GM18511 (cell line): ENCODE data around the gene NOTCH2.
A peak's percentile ranks its signal among the peaks of the same experiment; 100 is the strongest.
"Not testable (repeated sequence)": the region's sequence is repeated elsewhere in the genome, so short reads cannot be mapped to it uniquely, and the experiment has no call there.

Experiments used
- ATAC-seq: cut with Tn5 transposase; IDR thresholded peaks from one replicate; pipeline ENCODE4 v1.9.1; 2021; ENCODE audit warnings: mild to moderate bottlenecking, moderate library complexity; ENCODE audit not compliant: unreplicated experiment

The NOTCH2 gene

DNA sequence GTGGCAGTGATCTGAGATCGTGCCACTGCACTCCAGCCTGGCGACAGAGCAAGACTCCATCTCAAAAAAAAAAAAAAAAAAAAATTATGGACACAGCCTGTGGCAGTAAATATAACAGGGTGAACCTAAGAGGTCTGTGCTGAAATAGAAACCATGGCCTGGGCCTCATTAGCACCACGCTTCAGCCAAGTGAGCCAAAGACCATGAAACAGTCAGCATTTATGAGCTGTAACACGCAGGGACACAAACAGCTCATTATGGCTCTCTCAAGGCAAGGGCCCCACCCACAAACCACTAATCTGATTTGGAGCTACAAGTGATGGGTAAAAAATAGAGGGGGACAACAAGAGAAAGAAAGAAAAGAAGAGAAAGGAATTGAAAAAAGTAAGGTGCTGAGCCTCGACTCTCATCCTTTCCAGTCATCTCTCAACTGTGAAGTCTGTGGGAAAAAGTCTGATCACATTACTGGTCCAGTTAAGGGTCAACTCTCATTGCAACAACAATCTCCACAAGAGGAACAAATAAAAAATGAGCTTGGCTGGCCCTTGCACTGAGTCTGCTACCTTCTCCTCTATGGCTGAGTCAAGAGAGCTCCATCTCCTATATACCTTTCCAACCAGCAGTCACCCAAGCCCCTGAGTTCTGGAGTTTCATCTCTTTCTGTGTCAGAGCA is 93.7 kb downstream of the NOTCH2 start:
- not testable (repeated sequence) for ATAC-seq

DNA sequence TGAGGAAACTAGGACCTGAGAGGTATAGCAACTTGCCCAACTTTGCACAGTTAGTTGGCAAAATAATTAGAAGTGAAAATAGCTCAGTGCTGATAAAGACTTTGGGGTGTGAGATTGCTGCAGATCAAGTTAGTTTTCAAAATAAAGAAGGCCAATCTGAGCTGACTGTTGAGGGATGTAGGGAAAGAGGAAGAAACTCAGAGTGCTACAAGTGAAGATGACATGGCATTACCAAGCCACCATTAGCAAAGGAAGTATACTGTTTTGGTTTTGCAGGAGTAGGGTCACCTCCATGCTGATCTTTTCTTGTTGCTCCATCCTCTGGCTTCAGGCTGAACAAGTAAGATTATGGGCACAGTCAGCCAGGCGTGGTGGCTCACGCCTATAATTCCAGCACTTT is 94.5 kb downstream of the NOTCH2 start:
- ATAC-seq = no peak

DNA sequence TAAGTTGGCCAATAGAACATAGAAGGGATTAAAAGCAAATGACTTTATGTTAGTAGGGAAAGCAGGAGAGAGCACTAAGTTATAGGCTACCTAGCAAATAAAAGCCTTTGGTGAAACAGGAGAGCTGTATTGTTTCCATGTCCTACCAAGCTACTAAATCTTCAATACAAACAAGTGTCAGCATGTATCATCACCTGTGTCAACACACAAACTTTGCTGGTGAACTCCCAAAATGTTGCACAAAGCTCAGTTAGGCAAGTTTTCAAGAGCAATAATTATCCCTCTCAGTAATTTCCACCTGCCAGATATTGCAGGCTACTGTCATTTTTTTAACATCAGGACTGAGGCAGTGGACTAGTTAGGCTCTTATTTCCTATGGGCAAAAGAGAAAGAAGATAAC is 95.4 kb downstream of the NOTCH2 start:
- no peak for ATAC-seq

DNA sequence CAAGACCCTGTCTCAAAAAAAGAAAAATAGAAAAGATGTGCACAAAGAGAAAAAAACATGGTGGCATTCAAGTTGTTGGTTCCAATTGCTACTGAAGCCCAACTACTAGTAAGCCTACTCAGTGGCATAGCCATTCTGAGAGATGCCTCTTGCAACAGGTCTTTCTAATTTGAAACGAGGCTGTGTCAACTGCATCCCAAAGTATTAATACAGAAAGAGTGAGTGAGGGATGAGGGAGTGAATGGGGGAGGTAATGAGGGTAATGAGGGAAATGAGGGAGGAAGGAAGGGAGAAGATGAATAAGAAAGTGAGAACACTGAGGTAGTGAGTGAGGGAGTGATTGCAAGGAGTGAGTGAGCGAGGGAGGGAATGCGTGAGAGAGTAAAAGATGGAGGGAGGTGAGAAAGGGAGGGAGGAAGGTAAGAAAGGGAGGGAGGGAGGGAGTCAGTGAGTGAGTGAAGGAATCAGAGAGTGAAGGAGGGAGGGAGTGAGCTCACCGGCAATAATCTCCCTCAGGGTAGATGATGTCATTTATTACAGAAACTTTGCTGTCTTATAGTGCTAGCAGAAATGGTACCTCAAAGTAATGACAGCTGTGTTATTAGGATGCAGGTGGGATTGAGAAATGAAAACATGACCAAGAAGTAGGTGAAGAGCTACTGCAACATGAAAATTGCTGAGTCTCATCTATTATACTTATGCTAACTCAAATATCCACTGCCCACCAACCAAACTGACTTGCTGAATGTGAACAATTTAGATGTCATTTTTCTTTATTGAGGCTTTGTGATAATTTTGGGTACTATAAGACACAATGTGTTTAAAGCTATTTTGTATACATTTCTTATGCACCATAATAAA is 97.5 kb downstream of the NOTCH2 start:
- no peak for ATAC-seq

DNA sequence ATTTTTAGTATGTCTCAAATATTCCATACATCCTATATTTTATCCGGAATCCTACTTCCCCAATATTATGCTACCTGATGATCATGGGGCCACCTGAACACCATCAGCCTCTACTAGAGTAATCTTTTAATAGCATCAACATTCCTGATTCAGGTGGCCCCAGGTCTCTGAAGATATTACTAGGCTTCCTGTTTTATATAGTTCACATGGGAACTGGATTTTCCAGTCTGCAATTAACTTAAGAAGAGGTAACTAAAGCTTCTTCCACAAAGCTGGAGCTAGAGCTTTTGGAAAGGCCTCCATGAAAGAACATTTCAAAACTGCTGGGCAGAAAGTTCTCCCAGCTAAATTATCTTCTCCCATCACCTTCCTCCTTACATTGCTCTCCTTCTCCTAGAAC is 100.9 kb downstream of the NOTCH2 start:
- ATAC-seq = no peak

DNA sequence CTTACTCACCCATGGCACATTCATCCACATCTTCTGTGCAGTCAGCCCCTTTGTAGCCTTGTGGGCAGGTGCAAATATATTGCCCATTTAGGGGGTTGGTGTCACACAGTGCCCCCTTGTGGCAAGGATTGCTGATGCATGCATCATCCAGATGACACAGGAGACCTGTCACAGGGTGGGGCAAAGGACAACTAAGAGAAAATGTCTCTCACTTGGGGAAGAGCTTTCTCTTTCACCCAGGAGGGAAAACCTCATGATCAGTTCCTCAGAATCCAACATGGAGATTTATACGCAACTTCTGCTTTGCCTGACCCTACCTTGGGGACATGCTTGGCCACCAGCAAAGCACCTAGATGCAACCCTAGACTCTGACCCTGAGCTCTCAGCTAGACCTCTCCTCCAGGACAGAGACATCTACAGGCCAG is 101.4 kb downstream of the NOTCH2 start:
- peak; percentile 89 for ATAC-seq

DNA sequence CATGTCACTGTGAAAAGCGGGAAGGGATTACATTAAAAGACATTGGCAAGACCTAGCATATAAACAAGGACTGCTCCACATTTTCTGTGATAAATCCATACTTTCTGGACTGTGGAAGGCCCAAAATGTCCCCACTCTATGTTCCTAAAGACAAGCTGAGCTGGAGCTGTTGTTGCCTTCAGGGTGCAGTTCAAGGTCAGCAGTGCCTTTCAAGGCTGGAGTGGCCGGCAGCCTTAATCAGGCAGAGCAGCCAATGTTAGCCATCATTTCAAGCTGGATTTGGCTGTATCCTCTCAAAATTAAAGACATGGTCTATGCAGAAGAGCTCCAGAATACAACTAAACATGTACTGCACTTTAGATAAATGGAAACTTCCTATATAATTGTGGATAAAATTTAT is 102.8 kb downstream of the NOTCH2 start:
- ATAC-seq = no peak

DNA sequence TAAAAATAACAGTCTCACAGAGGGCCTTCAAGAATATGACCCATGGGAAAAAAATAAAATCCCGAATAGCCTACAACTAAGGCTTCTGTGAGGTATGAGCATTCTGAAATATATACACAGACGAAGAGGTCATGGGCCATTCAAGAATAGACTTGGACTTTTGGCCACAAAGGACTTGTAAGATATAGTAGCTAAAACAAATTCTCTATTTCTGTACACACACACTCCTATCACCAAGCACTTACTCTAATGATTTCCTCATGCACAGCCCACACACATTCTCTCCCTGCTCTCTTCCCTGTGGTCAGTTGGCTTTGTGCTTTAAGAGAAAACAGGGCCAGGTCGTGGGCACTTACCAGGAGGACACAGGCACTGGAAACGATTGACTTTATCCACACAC is 103.4 kb downstream of the NOTCH2 start:
- ATAC-seq = no peak

DNA sequence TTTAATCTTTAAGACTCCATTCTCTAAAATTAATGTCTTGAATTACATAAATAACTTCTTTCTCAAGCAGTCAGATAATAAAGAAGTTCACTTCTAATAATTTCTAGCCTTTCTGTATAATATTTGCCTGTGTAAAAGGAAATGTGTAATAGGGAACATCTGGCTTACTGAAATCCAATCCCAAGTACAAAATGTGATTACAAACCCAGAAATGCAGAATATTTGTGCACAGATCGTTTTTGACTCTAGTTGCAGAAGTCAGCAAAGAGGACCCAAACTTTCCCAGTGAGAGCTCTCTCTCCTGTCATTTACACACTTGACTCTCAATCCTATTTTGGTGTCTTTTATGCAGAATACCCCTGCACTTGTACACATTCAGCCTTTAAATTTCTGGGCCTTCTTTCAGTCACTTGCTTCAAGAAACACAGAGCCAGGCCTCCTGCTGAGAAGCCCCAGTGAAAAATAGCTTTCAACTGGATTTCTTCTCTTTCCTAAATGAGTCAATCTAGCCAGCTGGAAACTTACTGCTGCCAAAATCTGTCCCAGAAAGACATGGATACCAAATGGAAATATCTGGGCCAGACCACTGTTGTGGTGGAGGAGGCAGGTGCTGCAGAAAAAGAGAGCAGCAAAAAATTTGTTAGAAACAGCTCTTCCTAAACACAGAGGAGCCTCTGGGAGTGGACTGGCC is 104.6 kb downstream of the NOTCH2 start:
- ATAC-seq = no peak

DNA sequence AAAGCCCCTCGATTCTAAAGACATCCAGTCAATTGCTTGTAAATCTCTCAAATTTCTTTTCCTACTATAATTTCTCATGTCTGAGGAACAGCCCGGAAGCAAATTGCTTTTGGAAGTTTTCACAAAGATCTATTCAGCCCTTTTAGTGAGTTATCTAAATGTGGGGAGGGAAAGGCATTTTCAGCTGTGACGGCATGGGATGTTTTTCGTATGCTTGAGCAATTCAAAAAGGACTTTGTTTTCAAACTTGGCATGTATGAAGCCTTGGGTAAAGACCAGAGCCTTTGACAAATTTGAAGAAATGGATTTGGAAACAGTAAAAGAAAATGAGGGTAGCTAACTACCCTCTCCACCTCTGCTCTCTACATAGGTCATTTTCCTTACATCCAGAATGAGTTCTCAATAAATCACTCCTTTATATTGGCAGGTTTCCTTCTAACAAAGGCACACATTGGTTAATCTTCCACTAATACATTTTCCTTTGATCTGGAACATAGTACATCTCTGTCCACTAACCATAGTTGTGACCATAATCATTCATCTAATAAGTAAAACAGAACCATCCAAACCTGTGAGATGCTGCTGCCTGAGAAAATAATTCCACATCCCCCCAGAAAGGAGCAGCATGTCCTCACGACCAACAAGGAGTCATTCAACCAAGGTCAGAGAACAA is 107.0 kb downstream of the NOTCH2 start:
- ATAC-seq = no peak

DNA sequence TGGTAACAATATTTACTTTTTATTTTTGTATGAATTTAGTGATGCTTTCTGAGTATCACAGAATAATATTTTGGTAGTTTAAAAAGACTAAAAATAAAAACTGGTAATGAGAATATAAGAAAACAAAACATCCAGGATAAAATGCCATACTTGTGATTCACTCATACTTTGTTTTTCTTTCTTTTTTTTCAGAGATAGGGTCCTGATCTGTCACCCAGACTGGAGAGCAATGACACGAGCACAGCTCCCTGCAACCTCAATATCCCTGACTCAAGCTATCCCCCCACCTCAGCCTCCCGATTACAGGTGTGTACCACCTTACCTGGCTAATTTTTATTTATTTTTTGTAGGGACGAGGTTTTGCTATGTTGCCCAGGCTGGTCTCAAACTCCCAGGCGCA is 109.0 kb downstream of the NOTCH2 start:
- ATAC-seq = no peak

DNA sequence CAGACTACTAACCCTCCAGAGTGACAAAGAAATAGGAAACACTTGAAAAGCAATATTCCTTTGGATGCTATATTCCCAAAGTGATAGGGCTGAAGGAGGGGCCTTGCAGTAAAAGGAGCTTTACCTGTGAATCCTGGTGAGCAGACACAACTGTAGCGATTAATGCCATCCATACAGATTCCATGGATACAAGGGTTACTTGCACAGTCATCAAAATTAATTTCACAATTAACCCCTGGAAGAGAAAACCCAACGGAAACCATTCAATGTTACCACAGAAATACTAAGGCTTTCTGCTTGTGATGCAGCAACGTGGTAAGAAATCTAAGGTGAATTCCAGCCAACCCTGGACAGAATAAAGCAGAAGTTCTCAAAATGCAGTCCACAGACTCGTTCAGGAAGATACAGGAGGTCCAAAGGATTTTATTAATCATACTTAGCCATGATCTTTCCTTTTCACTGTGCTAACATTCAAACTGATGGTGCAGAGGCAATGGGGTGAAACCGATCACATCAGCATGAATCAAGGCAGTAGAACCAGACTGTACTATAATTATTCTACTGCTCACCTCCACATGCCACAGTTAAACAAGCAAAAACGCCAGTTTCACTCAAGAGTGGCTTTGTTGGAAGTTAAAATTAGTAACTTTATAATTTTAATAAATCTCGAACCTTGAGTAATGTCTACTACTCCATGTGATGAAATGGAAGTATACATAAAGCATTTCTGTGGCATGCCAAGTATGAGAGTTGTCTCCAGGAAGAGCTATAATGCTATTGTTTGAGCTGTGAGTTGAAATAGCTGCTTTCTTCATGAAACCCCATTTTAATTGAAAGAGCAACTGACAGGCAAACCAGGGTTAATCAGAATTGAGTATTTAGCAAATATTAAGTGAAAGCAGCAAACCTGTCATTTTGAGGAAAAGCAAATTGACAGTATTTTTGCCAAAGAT is 109.9 kb downstream of the NOTCH2 start:
- ATAC-seq = no peak

DNA sequence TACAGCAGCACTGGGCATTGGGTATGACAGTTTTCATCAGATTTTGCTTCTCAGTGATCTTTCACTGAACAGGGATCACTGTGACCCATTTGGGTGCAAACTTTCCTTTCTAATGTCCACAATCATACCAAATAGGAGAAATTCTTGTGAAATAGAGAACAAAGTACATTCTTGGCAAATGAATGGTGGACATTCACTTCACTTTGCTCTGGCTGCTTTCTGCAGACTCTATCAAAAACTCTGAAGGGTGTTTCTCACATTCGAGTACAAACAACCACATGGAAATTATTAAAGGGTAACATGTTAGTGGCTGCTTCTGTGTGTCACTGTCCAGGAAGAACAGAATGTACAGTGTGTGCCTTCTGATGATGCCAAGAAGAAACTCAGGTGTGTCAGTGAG is 111.2 kb downstream of the NOTCH2 start:
- no peak for ATAC-seq

DNA sequence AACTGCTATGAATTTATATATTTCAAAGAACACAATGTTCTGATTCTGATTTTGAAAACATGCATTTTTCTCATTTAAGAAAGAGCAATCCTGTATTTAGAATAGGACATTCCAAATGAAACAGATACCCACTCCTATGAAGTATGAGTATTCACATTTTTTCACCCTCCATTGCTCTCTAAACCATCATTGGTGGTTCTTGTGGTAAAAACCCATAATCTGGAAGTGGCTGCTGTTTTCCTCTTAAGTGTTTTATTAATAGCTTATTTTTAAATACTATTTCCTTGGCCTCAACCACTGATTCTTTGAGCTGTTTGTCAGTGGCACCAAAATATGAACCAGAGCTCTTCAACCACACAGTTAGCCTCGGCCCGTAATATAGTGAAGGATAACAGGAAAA is 113.2 kb downstream of the NOTCH2 start:
- no peak for ATAC-seq

DNA sequence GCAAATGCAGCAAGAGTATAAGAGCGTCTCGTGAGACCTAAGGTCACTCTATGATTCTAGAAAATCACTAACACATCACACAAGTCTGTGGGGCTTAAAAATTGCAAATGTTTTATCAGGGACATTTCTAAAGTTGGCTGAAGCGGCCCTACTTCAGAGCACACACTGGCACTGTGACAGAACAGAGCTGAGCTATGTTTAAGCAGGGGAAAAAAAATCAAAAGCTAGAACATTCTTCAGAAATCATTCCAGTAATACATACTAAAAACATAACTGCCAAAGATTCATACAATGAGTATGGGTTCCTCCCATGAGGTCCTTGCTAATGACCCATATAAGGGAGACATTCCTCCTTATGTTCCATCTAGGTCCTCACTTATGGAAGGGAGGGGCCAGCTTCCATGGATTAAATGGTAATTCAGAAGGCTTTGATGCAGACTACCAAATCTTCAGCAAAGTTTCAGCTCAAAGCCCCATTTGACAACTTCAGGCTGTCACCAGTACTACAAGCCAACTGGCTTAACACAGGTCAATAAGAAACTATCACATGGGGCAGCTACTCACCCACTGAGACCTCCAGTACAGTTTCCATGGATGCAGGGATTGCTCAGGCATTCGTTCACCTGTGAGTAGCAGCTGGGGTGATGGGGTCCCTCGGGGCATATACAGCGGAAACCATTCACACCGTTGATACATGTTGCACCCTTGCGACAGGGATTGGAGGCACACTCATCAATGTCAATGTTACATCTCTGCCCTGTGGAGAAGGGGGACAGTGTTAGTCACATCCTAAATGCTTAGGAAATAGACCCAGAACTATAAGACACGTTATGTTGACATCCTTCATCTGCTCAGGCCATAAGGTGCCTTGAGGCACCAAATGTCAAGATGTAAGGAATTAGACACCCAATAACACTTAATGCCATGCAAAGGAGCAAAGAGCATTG is 114.7 kb downstream of the NOTCH2 start:
- ATAC-seq = no peak

DNA sequence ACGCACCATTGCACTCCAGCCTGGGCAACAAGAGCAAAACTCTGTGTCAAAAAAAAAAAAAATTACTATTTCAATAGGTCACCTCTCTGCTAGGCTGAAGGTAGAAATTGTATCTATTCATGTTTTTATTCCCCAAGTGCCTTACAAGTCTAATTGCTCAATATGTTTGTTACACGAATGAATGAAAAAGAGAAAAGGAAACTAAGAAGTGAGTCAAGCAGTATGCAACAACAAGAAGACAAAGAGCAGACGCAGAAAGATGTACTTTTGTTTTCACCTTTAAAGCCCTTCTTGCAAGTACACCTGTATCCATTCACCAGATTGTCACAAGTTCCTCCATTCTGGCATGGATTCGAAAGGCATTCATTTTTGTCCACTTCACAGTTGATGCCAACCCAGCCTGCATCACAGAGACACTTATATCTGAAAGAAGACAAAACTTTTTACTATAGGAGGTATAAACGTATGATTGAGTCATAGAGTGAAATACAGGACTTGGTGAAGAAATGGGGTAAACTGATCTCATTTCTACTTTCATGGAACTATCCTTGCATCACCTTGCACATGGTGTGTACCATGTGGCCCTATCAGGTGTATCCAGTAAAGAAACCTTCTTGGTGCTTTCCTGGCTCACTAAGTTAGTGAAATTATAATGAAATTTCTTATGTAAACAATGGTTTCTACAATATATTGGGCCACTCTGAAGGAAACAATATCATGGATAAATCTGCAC is 116.0 kb downstream of the NOTCH2 start:
- ATAC-seq = no peak

DNA sequence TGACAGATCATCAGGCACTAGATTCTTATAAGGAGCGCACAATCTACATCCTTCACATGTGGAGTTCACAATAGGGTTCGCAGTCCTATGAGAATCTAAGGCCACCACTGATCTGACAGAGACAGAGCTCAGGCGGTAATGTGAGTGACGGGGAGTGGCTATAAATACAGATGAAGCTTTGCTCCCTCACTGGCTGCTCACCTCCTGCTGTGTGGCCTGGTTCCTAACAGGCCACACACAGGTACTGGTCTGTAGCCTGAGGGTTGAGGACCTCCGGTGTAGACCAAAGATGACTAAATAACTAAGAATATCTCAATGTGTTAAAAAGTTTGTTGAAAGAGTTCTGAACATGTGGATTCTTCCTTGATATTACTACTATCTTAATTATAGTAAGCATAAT is 117.0 kb downstream of the NOTCH2 start:
- ATAC-seq = no peak
